Endodermal cell (in vitro differentiated cells): ENCODE data around the gene MUC3A. TPM values are rescaled to one million over a fixed set of nuclear protein-coding genes. Genes with fewer than 3 reads are reported as not detected.
A peak's percentile ranks its signal among the peaks of the same experiment; 100 is the strongest.
"Not testable (repeated sequence)": the region's sequence is repeated elsewhere in the genome, so short reads cannot be mapped to it uniquely, and the experiment has no call there.

Experiments used
- DNase-seq: peaks from one replicate; pipeline ENCODE4 v3.0.0-alpha.2; 2017
- H3K27ac ChIP-seq: 2 replicates; pipeline ENCODE4 v1.5.1; 2013; ENCODE audit warnings: mild to moderate bottlenecking, low read depth, low read length, moderate library complexity
- H3K27me3 ChIP-seq: 2 replicates; pipeline ENCODE4 v1.6.1; 2013; ENCODE audit warnings: mild to moderate bottlenecking, low read length, moderate library complexity; ENCODE audit not compliant: insufficient read depth, control insufficient read depth, poor library complexity, severe bottlenecking
- H3K36me3 ChIP-seq: 2 replicates; pipeline ENCODE4 v1.7.0; 2013; ENCODE audit warnings: mild to moderate bottlenecking, low read length, moderate library complexity; ENCODE audit not compliant: control insufficient read depth, insufficient read depth
- H3K4me1 ChIP-seq: one replicate; pipeline ENCODE4 v1.7.0; 2013; ENCODE audit warnings: low read length; ENCODE audit not compliant: control insufficient read depth, insufficient read depth
- H3K4me3 ChIP-seq: 2 replicates; pipeline ENCODE4 v1.5.1; 2013; ENCODE audit warnings: mild to moderate bottlenecking, low read length, moderate library complexity
- H3K9ac ChIP-seq: 2 replicates; pipeline ENCODE4 v1.6.1; 2013; ENCODE audit warnings: mild to moderate bottlenecking, low read length, moderate library complexity; ENCODE audit not compliant: poor library complexity, severe bottlenecking; ENCODE audit errors: extremely low read depth
- H3K9me3 ChIP-seq: 2 replicates; pipeline ENCODE4 v1.6.1; 2013; ENCODE audit warnings: mild to moderate bottlenecking, low read length, moderate library complexity; ENCODE audit not compliant: control insufficient read depth
- H3K27ac Mint-ChIP-seq: 2 replicates; pipeline ENCODE4 v1.8.0; 2020; ENCODE audit warnings: mixed read lengths
- H3K27me3 Mint-ChIP-seq: 2 replicates; pipeline ENCODE4 v1.8.0; 2021; ENCODE audit warnings: mild to moderate bottlenecking, mixed read lengths; ENCODE audit not compliant: insufficient read depth
- H3K36me3 Mint-ChIP-seq: 2 replicates; pipeline ENCODE4 v1.8.0; 2020; ENCODE audit warnings: low read depth, mixed read lengths
- H3K4me1 Mint-ChIP-seq: 2 replicates; pipeline ENCODE4 v1.8.0; 2020; ENCODE audit warnings: mixed read lengths
- H3K4me3 Mint-ChIP-seq: 2 replicates; pipeline ENCODE4 v1.8.0; 2020; ENCODE audit warnings: mild to moderate bottlenecking, moderate library complexity, mixed read lengths
- H3K9me3 Mint-ChIP-seq: 2 replicates; pipeline ENCODE4 v1.8.0; 2020; ENCODE audit warnings: mild to moderate bottlenecking, mixed read lengths
- CTCF ChIP-seq: fragments of 200-600 bp; sonication (generic); conservative IDR thresholded peaks from 2 replicates; pipeline ENCODE4 v1.5.0; 2021; ENCODE audit warnings: antibody characterized with exemption, mild to moderate bottlenecking
- WGBS, 2 experiments: methylation state at CpG; one replicate each; pipeline versions ENCODE4 v1.1.5 to v1.1.7; 2013; ENCODE audit warnings: missing lambda C conversion rate in 2 of 2, mixed read lengths in 1 of 2; ENCODE audit not compliant: insufficient coverage in 1 of 2, insufficient read length in 1 of 2; 5-methylcytosine and 5-hydroxymethylcytosine counted together
- total RNA-seq, 2 donors: library from RNA; stranded (reverse); fragmentation: NEBNext Ultra II Directional in 1 of 2; extraction: Animal tissue kit (Norgen Biotek cat#: 25700) in 1 of 2; gene quantifications; 2 replicates in 1 of 2; 3 replicates in 1 of 2; pipeline ENCODE4 v1.2.1, GENCODE V29; 2021

MUC3A gene
- total RNA-seq, 2 donors from 2014 or later, result 7.7 to 24.1 TPM

GRCh38 chr7:100921039-100921438 is 28.3 kb upstream of the MUC3A start:
- Mint-ChIP-seq H3K4me1 (peaks cover 10% of the 10 kb centered on the region), H3K36me3 (no peaks in the 10 kb centered on the region), H3K27ac (no peak overlapping the region), H3K27me3 (no peaks in the 10 kb centered on the region), H3K4me3 (no peak overlapping the region), H3K9me3 (peaks cover 19% of the 10 kb centered on the region)
- Histone ChIP-seq H3K9me3 (peaks cover 13% of the 10 kb centered on the region), H3K9ac (no peak overlapping the region), H3K27ac (no peak overlapping the region), H3K4me1 (no peaks in the 10 kb centered on the region), H3K27me3 (no peaks in the 10 kb centered on the region), H3K4me3 (no peak overlapping the region), H3K36me3 (no peaks in the 10 kb centered on the region)
- DNase-seq, result no peak
- TF ChIP-seq CTCF, result no peak

DNA sequence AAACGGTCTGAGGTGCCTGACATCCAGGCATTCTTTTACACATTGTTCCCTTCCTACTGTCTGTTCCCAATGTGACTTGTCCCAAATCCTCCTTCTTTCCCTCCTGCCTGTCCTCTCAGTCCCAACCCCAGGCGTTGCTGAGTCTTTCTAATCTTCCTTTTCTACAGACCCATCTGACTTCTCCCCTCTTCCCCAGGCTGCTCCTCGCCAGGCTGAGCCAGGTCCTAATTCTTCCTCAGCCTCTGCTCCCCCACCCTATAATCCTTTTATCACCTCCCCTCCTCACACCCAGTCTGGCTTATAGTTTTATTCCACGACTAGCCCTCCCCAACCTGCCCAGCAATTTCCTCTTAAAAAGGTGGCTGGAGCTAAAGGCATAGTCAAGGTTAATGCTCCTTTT is 25.7 kb upstream of the MUC3A start:
- H3K27ac ChIP-seq, H3K4me3 ChIP-seq, H3K9ac ChIP-seq, H3K36me3 ChIP-seq, H3K36me3 Mint-ChIP-seq, H3K27me3 ChIP-seq, H3K27me3 Mint-ChIP-seq, H3K4me1 Mint-ChIP-seq, H3K27ac Mint-ChIP-seq, H3K4me1 ChIP-seq: not testable (repeated sequence)
- Mint-ChIP-seq H3K4me3 (peak overlapping the region; percentile 17), H3K9me3 (peaks cover 19% of the 10 kb centered on the region)
- H3K9me3 ChIP-seq, result peaks cover 13% of the 10 kb centered on the region
- WGBS, 2 experiments, result 37 to 54% methylated on average over 4 of the region's 4 CpGs
- DNase-seq, result peak; percentile 66

DNA sequence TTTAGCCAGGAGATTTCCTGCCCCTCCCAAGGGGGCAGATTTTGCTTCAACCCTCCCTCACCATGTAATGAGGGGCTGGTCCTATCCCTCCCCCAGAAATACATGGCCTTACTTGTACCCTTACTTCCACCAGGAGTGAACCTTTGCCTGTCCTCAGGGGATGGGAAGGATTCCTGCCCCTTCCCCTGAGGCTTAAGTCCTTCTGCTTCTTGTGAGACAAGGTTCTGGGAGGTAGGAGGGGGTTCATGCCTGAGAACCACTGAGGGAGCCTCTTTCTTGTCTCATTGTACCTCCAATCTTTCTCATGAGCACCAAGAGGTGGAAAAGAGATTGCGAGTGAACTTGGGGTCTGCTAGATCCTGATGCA is 19.5 kb upstream of the MUC3A start:
- H3K36me3 ChIP-seq, result no peaks in the 10 kb centered on the region
- Mint-ChIP-seq H3K9me3 (peaks cover 38% of the 10 kb centered on the region), H3K27ac (peak overlapping the region; percentile 93), H3K4me3 (no peak overlapping the region), H3K4me1 (peaks cover 12% of the 10 kb centered on the region), H3K27me3 (peaks cover 1% of the 10 kb centered on the region), H3K36me3 (peaks cover 26% of the 10 kb centered on the region)
- no peak for TF ChIP-seq CTCF
- 92 to 100% methylated on average over 1 of the region's 1 CpG for WGBS, 2 experiments
- no peak overlapping the region for H3K27ac ChIP-seq
- no peak overlapping the region for H3K4me3 ChIP-seq
- H3K9me3 ChIP-seq, result peaks cover 28% of the 10 kb centered on the region
- H3K27me3 ChIP-seq, result no peaks in the 10 kb centered on the region
- no peak for DNase-seq
- H3K9ac ChIP-seq, result no peak overlapping the region
- no peaks in the 10 kb centered on the region for H3K4me1 ChIP-seq

DNA sequence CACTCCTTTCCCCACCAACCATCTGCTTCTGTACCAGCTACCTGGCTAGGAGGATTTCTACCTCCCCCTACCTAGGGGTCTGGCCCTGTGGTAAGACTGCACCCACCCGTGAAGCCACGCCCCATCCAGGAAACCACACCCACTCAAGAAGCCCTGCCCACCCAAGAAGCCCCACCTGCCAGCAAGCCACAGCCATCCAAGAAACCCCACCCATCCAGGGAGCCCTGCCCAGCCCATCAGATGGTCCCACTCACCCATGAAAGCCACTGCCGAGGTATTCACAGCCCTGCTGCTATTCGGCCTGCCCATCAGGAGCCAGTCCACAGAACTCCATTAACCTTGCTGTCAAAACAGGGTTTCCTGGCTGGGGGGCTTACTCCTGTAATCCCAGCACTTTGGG is 15.6 kb upstream of the MUC3A start:
- no peak for TF ChIP-seq CTCF
- Histone ChIP-seq H3K27me3 (no peaks in the 10 kb centered on the region), H3K9me3 (peaks cover 28% of the 10 kb centered on the region), H3K4me1 (no peaks in the 10 kb centered on the region), H3K27ac (no peak overlapping the region), H3K4me3 (no peak overlapping the region), H3K36me3 (no peaks in the 10 kb centered on the region), H3K9ac (no peak overlapping the region)
- WGBS, 2 experiments, result 88 to 100% methylated on average over 1 to 4 of the region's 4 CpGs
- peak; percentile 66 for DNase-seq
- Mint-ChIP-seq H3K27ac (no peak overlapping the region), H3K4me3 (no peak overlapping the region), H3K9me3 (peaks cover 57% of the 10 kb centered on the region), H3K4me1 (peaks cover 12% of the 10 kb centered on the region), H3K36me3 (peaks cover 41% of the 10 kb centered on the region), H3K27me3 (peaks cover 1% of the 10 kb centered on the region)

- peaks cover 70% of the 10 kb centered on the region for H3K9me3 Mint-ChIP-seq
- not testable (repeated sequence) for H3K4me1 ChIP-seq, H3K4me3 ChIP-seq, H3K4me3 Mint-ChIP-seq, H3K9ac ChIP-seq, H3K27me3 ChIP-seq, H3K27me3 Mint-ChIP-seq, H3K27ac ChIP-seq, H3K27ac Mint-ChIP-seq, H3K4me1 Mint-ChIP-seq, H3K36me3 ChIP-seq, DNase-seq
- H3K9me3 ChIP-seq, result peaks cover 28% of the 10 kb centered on the region
- 97% methylated on average over 2 of the region's 2 CpGs; no CpG with 5 or more reads in 1 of the 2 experiments for whole genome bisulfite sequencing, 2 experiments
- H3K36me3 Mint-ChIP-seq, result peaks cover 51% of the 10 kb centered on the region
These were observed 14.0 kb upstream of the MUC3A start for GRCh38 chr7:100935381-100935780.
